ENCODE results near the gene RASL10B.

DNA sequence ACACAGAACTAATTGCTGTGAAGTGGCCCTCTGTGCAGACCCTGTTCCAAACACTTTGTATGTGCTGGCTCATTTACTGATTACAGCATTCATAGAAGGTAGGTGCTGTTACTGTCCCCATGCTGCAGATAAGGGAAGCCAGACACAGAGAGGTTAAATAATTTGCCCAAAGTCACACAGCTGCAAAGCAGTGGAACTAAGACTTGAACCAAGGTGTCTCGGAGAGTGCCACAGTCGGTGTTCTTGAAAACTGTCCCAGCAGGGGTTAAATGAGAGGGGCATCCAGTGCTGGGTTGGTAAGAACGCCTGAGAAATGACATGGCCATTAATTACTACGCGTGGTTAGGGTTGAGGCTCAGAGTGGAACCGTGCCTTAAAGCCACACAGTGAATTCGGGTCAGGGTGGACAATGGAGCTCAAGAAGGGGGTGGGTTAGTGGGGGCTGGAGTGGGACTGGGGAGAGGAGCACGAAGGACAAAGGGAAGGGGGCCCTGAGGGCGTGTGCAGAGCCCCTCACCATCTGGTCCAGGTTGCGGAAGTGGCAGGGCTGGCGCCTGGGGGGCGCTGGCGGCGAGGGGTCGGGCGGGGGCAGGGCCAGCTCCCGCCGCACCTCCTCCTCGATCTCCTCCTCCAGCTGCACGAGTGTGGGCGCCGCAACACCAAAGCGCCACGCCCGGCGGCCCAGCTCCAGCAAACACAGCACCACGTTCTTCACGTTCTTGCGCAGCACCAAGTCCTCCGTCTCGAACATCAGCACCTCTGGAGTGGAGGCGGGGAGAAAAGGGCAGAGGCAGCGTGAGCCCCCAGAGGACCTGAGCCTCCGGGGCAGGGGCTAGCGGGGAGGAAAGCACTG is 18.3 kb downstream of the RASL10B start:
- TF ChIP-seq, protein P1, sequence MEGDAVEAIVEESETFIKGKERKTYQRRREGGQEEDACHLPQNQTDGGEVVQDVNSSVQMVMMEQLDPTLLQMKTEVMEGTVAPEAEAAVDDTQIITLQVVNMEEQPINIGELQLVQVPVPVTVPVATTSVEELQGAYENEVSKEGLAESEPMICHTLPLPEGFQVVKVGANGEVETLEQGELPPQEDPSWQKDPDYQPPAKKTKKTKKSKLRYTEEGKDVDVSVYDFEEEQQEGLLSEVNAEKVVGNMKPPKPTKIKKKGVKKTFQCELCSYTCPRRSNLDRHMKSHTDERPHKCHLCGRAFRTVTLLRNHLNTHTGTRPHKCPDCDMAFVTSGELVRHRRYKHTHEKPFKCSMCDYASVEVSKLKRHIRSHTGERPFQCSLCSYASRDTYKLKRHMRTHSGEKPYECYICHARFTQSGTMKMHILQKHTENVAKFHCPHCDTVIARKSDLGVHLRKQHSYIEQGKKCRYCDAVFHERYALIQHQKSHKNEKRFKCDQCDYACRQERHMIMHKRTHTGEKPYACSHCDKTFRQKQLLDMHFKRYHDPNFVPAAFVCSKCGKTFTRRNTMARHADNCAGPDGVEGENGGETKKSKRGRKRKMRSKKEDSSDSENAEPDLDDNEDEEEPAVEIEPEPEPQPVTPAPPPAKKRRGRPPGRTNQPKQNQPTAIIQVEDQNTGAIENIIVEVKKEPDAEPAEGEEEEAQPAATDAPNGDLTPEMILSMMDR (IDR thresholded peaks at IDR 0.05; ENCODE audit: low read depth, low read length): no peak
- no peak for TF ChIP-seq EZH2phosphoT487 (IDR thresholded peaks at IDR 0.05; ENCODE audit: low read depth)

Data from OCI-LY3 (cell line).